ENCODE results near the gene GAB1. TPM values are rescaled to one million over a fixed set of nuclear protein-coding genes. Genes with fewer than 3 reads are reported as not detected.
A peak's percentile ranks its signal among the peaks of the same experiment; 100 is the strongest.

Gene GAB1
- total and polyA plus RNA-seq, 2 of the 13 experiments (the other 11 are each of a cell fraction or from before 2014, with no cell fraction given): 8.7 to 14.7 TPM

DNA sequence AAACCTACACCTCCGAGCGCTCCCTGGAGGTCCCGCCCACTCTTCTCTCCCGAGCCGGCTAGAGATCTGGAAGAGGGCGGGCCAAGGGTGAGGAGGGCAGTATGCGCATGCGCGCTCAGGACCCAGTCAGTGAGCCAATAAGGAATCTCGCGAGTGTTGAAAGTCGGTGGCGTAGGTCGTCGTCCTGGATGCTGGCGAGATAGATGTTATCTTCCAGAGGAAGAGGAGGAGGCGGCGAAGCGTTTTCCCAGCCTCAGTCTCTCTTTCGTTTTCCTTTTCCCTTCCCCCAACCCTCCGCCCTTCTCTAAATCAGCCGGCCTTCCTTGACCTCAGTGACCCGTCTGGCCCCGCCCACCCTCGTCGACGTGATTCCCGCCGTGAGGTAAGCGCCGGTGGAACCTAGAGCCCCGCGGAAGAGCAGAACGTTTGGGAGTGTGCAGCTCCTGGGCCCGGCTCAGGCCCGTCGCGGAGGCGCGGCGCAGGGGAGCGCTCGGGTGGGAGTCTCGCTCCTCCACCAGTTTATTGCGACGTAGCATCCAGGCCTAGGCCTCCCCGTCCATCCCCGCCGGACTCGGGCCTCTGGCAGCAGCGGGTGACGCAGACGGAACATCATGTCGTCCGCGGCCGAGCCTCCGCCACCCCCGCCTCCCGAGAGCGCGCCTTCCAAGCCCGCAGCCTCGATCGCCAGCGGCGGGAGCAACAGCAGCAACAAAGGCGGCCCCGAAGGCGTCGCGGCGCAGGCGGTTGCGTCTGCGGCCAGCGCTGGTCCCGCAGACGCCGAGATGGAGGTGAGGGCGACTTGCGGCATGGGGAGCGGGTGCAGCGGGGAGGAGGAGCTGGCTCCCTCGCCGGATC is 176.9 kb downstream of the GAB1 start, which contains the start of gene SMARCA5 (continued):
- TF ChIP-seq TAF15 (IDR thresholded peaks at IDR 0.05; ENCODE audit: low read depth, low read length, poor library complexity, severe bottlenecking): no peak
- no peak for TF ChIP-seq RAD51 (IDR thresholded peaks at IDR 0.05; ENCODE audit: borderline replicate concordance)
- TF ChIP-seq CBX5 (CRISPR knock-in tag; IDR thresholded peaks at IDR 0.05; ENCODE audit: borderline replicate concordance): no peak; the same call in 1 of the 2 replicates
- TF ChIP-seq, protein P1, sequence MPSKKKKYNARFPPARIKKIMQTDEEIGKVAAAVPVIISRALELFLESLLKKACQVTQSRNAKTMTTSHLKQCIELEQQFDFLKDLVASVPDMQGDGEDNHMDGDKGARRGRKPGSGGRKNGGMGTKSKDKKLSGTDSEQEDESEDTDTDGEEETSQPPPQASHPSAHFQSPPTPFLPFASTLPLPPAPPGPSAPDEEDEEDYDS (CRISPR knock-in tag; IDR thresholded peaks at IDR 0.05): peak; percentile 70
- TF ChIP-seq, protein P2, sequence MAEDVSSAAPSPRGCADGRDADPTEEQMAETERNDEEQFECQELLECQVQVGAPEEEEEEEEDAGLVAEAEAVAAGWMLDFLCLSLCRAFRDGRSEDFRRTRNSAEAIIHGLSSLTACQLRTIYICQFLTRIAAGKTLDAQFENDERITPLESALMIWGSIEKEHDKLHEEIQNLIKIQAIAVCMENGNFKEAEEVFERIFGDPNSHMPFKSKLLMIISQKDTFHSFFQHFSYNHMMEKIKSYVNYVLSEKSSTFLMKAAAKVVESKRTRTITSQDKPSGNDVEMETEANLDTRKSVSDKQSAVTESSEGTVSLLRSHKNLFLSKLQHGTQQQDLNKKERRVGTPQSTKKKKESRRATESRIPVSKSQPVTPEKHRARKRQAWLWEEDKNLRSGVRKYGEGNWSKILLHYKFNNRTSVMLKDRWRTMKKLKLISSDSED (CRISPR knock-in tag; IDR thresholded peaks at IDR 0.05): no peak
- no peak for TF ChIP-seq ZNF556 (CRISPR knock-in tag; IDR thresholded peaks at IDR 0.05; ENCODE audit: borderline replicate concordance)
- TF ChIP-seq REL (CRISPR knock-in tag; conservative IDR thresholded peaks at IDR 0.05): no peak
- TF ChIP-seq ZNF816 (CRISPR knock-in tag; IDR thresholded peaks at IDR 0.05; ENCODE audit: borderline replicate concordance): peak; percentile 90; the same call in 1 of the 2 replicates
- no peak for TF ChIP-seq ZNF879 (CRISPR knock-in tag; IDR thresholded peaks at IDR 0.05)
- TF ChIP-seq HNRNPH1 (optimal IDR thresholded peaks at IDR 0.05; ENCODE audit: low read depth, low read length): no peak
- TF ChIP-seq RARA (CRISPR knock-in tag; IDR thresholded peaks at IDR 0.05): no peak
- no peak for TF ChIP-seq ISX (CRISPR knock-in tag; conservative IDR thresholded peaks at IDR 0.05)
- TF ChIP-seq ZBTB42 (CRISPR knock-in tag; IDR thresholded peaks at IDR 0.05): no peak
- TF ChIP-seq, protein P3, sequence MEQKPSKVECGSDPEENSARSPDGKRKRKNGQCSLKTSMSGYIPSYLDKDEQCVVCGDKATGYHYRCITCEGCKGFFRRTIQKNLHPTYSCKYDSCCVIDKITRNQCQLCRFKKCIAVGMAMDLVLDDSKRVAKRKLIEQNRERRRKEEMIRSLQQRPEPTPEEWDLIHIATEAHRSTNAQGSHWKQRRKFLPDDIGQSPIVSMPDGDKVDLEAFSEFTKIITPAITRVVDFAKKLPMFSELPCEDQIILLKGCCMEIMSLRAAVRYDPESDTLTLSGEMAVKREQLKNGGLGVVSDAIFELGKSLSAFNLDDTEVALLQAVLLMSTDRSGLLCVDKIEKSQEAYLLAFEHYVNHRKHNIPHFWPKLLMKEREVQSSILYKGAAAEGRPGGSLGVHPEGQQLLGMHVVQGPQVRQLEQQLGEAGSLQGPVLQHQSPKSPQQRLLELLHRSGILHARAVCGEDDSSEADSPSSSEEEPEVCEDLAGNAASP (CRISPR knock-in tag; IDR thresholded peaks at IDR 0.05; ENCODE audit: borderline replicate concordance): 0 out of 2 replicates have a peak, but pooled peaks have one; percentile 12
- no peak for TF ChIP-seq ZFP36 (IDR thresholded peaks at IDR 0.05; ENCODE audit: borderline replicate concordance, low read depth, low read length, partially characterized antibody)
- no peak; the same call in 1 of the 2 replicates for TF ChIP-seq SP4 (CRISPR knock-in tag; IDR thresholded peaks at IDR 0.05)
- TF ChIP-seq IRF2 (CRISPR knock-in tag; IDR thresholded peaks at IDR 0.05): peak; percentile 74
- TF ChIP-seq, protein P4, sequence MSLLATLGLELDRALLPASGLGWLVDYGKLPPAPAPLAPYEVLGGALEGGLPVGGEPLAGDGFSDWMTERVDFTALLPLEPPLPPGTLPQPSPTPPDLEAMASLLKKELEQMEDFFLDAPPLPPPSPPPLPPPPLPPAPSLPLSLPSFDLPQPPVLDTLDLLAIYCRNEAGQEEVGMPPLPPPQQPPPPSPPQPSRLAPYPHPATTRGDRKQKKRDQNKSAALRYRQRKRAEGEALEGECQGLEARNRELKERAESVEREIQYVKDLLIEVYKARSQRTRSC (CRISPR knock-in tag; IDR thresholded peaks at IDR 0.05; ENCODE audit: low read depth): no peak
- no peak for TF ChIP-seq ZNF251 (CRISPR knock-in tag; IDR thresholded peaks at IDR 0.05)
- TF ChIP-seq SATB2 (CRISPR knock-in tag; IDR thresholded peaks at IDR 0.05): no peak
- TF ChIP-seq MEF2D (CRISPR knock-in tag; IDR thresholded peaks at IDR 0.05): peak; percentile 80
- no peak for TF ChIP-seq ZFP36L1 (CRISPR knock-in tag; IDR thresholded peaks at IDR 0.05)
- TF ChIP-seq, protein P5, sequence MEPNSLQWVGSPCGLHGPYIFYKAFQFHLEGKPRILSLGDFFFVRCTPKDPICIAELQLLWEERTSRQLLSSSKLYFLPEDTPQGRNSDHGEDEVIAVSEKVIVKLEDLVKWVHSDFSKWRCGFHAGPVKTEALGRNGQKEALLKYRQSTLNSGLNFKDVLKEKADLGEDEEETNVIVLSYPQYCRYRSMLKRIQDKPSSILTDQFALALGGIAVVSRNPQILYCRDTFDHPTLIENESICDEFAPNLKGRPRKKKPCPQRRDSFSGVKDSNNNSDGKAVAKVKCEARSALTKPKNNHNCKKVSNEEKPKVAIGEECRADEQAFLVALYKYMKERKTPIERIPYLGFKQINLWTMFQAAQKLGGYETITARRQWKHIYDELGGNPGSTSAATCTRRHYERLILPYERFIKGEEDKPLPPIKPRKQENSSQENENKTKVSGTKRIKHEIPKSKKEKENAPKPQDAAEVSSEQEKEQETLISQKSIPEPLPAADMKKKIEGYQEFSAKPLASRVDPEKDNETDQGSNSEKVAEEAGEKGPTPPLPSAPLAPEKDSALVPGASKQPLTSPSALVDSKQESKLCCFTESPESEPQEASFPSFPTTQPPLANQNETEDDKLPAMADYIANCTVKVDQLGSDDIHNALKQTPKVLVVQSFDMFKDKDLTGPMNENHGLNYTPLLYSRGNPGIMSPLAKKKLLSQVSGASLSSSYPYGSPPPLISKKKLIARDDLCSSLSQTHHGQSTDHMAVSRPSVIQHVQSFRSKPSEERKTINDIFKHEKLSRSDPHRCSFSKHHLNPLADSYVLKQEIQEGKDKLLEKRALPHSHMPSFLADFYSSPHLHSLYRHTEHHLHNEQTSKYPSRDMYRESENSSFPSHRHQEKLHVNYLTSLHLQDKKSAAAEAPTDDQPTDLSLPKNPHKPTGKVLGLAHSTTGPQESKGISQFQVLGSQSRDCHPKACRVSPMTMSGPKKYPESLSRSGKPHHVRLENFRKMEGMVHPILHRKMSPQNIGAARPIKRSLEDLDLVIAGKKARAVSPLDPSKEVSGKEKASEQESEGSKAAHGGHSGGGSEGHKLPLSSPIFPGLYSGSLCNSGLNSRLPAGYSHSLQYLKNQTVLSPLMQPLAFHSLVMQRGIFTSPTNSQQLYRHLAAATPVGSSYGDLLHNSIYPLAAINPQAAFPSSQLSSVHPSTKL (CRISPR knock-in tag; IDR thresholded peaks at IDR 0.05): peak; percentile 41
